PFSK-1 (cell line): Measurements from ENCODE around the gene APBA2.

Experiments
- FOXP2 ChIP-seq: optimal IDR thresholded peaks from 2 replicates; pipeline ENCODE3; 2011; ENCODE audit warnings: borderline replicate concordance, control low read depth, inconsistent platforms; ENCODE audit not compliant: insufficient read depth; ENCODE audit errors: extremely low read length, extremely low read depth
- POLR2AphosphoS5 ChIP-seq: IDR thresholded peaks from 2 replicates; pipeline ENCODE4 v1.6.1; 2012; ENCODE audit warnings: low read depth, mild to moderate bottlenecking, control low read depth, low read length, moderate library complexity
- SIN3A ChIP-seq: IDR thresholded peaks from 2 replicates; pipeline ENCODE4 v1.6.1; 2012; ENCODE audit warnings: mild to moderate bottlenecking, low read length, moderate library complexity, borderline replicate concordance; ENCODE audit not compliant: insufficient read depth
- TAF1 ChIP-seq: IDR thresholded peaks from 2 replicates; pipeline ENCODE4 v1.6.1; 2012; ENCODE audit warnings: low read length, control low read depth, borderline replicate concordance; ENCODE audit not compliant: insufficient read depth
- TF ChIP-seq, protein P1 (sequence below), 2 experiments: IDR thresholded peaks; 2 replicates each; pipeline versions ENCODE4 v1.6.1 to v1.8.0; 2011 to 2012; ENCODE audit warnings: low read depth in 2 of 2, low read length in 2 of 2, control low read depth in 1 of 2, inconsistent platforms in 1 of 2, mild to moderate bottlenecking in 1 of 2, moderate library complexity in 1 of 2; ENCODE audit not compliant: insufficient read depth in 1 of 2

The APBA2 gene

DNA sequence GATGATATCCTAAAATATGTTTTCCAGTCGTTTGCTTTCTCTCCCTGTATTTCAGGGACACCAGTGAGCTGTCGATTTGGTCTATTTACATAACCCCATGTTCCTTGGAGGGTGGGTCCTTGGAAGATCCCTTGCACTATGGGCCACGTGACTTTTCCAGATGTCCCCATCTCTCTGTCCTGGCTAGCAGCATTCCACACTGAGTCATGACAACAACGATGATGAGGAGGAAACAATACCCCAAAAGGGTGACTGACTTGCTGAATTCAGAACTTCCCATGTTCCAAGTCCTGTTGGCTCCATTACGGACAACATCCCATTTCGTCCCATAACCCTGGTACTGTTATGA is 249.5 kb downstream of the APBA2 start:
- no peak for TF ChIP-seq FOXP2
- TF ChIP-seq POLR2AphosphoS5, result no peak

DNA sequence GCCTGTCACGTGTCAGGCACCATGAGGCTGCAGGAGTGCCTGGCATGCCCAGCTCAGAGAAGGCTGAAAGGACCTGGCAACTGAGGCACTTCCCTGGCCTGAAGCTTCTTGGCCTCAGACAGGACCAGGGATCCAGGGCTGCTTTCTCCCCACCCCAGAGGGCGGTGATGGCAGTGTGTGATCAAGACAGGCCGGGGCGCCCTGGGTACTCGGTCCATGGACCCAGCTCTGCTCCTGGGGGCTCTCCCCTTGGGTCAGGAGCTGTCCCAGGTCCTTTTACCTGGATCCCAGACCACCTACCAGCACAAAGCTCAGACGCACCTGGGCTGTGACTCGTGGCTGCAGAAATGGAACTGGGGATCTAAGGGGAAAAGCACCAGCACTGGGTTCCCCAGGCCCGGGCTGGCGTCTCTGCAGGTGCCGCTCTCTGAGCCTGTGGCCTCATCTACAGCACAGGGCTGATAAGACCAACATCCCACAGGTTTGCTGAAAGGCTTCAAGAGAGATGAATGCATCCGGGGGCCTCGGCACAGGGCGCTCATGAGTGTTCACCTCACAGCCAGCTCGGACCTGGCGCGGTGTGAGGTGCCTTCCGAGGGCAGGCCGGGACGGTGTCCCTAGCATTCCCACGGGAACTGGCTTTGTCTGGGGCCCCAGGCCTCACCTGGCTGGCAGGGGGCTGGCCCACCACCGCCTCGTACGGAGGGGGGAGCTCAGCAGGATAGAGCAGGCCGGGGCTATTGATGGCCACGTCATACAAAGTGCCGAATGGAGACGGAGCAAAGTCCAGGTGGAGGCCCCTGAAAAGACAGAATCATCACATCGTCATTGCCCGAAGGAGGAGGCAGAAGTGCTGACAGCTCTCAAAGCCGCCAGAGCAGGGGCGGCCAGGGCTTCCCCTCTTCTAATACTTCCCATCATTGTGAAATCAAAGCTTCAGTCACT is 250.2 kb downstream of the APBA2 start:
- TF ChIP-seq POLR2AphosphoS5, result no peak
- TF ChIP-seq TAF1, result no peak
- TF ChIP-seq FOXP2, result no peak
- TF ChIP-seq, protein P1, sequence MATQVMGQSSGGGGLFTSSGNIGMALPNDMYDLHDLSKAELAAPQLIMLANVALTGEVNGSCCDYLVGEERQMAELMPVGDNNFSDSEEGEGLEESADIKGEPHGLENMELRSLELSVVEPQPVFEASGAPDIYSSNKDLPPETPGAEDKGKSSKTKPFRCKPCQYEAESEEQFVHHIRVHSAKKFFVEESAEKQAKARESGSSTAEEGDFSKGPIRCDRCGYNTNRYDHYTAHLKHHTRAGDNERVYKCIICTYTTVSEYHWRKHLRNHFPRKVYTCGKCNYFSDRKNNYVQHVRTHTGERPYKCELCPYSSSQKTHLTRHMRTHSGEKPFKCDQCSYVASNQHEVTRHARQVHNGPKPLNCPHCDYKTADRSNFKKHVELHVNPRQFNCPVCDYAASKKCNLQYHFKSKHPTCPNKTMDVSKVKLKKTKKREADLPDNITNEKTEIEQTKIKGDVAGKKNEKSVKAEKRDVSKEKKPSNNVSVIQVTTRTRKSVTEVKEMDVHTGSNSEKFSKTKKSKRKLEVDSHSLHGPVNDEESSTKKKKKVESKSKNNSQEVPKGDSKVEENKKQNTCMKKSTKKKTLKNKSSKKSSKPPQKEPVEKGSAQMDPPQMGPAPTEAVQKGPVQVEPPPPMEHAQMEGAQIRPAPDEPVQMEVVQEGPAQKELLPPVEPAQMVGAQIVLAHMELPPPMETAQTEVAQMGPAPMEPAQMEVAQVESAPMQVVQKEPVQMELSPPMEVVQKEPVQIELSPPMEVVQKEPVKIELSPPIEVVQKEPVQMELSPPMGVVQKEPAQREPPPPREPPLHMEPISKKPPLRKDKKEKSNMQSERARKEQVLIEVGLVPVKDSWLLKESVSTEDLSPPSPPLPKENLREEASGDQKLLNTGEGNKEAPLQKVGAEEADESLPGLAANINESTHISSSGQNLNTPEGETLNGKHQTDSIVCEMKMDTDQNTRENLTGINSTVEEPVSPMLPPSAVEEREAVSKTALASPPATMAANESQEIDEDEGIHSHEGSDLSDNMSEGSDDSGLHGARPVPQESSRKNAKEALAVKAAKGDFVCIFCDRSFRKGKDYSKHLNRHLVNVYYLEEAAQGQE (IDR thresholded peaks at IDR 0.05; ENCODE audit: insufficient read depth in 1 of 2, low read depth in 2 of 2, low read length in 2 of 2), result no peak
- no peak for TF ChIP-seq SIN3A

DNA sequence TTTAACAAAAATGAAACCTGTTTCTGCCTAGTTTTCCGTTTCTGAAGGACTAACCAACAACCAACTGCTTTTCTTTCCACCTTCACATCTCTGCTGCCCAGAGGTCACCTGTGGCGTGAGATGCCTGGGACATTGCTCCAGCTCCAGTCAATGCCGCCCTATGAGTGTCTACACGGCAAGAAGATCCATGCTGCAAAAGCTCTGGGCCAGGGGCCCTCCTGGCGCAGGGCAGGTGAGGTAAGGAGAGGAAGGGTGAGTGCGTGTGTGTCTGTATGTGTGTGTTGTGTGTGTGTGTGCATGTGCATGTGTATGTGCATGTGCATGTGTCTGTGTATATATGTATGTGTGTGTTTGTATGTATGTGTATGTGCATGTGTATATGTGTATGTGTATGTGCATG is 252.5 kb downstream of the APBA2 start:
- TF ChIP-seq, protein P1 (IDR thresholded peaks at IDR 0.05; ENCODE audit: insufficient read depth in 1 of 2, low read depth in 2 of 2, low read length in 2 of 2), result no peak
- TF ChIP-seq POLR2AphosphoS5 (no peak), FOXP2 (no peak), SIN3A (no peak), TAF1 (no peak)

DNA sequence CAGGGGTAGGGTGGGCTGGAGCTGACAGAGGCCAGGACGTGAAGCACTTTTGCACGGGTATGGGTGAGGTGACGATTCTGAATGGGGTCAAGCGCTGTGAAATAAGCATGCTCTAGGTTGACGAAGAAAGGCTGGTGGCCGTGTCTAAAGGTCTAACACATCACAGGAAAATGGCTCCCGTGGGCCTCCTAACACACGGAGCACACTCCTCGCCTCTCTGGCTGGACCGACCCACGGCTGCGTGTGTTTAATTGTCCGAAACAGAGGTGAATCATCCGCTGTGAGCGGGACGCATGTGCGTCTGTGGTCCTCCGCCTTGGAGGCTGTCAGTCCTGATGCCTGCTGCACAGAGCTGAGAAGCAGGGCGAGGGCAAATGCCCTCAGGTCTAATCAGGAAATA is 253.3 kb downstream of the APBA2 start:
- no peak for TF ChIP-seq FOXP2
- TF ChIP-seq, protein P1 (IDR thresholded peaks at IDR 0.05; ENCODE audit: insufficient read depth in 1 of 2, low read depth in 2 of 2, low read length in 2 of 2), result no peak

DNA sequence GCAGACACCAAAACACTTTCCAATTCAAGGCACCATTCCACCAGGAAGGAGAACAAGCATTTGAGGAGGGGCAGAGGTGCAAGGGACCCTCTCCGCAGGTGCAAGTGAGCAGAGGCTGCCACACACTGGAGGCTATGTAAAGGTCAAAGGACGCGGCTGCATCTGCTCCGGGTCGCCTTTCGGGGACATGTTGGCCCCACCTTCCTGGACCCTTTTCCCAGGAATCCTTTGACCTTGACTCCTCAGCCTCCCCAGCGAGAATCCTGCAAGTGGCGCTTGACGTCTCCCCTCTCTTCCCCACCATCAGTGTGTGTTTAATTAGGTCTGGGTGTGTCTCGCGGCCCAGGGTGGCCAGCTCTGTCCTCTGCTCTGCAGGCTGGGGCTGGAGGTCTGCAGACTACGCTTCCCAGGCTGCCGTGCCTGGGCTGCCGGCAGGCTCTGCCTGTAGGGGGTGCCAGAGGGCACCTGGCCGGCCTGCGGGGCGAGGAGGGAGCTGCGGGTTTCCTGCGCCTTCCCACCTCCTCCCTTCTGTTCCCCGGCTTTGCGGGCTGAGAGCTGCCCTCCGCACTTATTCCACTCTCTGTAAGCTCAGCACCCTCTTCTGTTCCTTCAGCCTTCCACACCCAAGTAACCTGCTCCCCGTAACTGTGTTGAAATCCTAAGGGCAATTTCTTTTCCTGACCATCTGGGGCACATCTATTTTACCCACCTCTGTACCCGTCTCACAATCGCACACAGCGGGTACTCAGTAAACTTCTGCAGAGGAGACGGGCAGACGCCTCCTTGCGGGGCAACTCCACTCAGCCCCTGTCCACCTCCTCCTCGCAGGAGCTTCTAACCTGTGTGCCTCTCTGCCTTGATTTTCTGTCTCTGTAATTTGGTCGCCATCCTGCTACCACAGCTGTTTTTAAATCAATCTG is 254.0 kb downstream of the APBA2 start:
- TF ChIP-seq, protein P1 (IDR thresholded peaks at IDR 0.05; ENCODE audit: insufficient read depth in 1 of 2, low read depth in 2 of 2, low read length in 2 of 2), result no peak
- TF ChIP-seq TAF1 (no peak), POLR2AphosphoS5 (no peak), FOXP2 (no peak), SIN3A (no peak)
